Neural cell (in vitro differentiated cells): ENCODE measurements around the gene ADSL. TPM values are rescaled to one million over a fixed set of nuclear protein-coding genes. Genes with fewer than 3 reads are reported as not detected.

Experiments
- H2AFZ ChIP-seq: fragments of 200-600, 300-800 bp; sonication (generic), shearing (Covaris generic); 2 replicates; pipeline ENCODE4 v1.6.0; 2014; ENCODE audit warnings: low read depth, mild to moderate bottlenecking, antibody characterized with exemption, low read length, moderate library complexity
- H3F3A ChIP-seq: fragments of 200-600 bp; shearing (Covaris generic); 2 replicates; pipeline ENCODE4 v1.6.1; 2016; ENCODE audit warnings: mild to moderate bottlenecking, moderate library complexity, mixed read lengths, antibody characterized with exemption, low read length; ENCODE audit not compliant: insufficient read depth, poor library complexity, severe bottlenecking
- H3K27ac ChIP-seq: fragments of 200-600, 300-800 bp; sonication (generic), shearing (Covaris generic); 2 replicates; pipeline ENCODE4 v1.5.1; 2014; ENCODE audit warnings: mild to moderate bottlenecking, low read length, moderate library complexity
- H3K27me3 ChIP-seq: fragments of 300-800, 200-600 bp; sonication (generic), shearing (Covaris generic); 2 replicates; pipeline ENCODE4 v1.6.0; 2014; ENCODE audit warnings: mild to moderate bottlenecking, low read depth, low read length, moderate library complexity; ENCODE audit not compliant: insufficient read depth
- H3K36me3 ChIP-seq: fragments of 300-800, 200-600 bp; sonication (generic), shearing (Covaris generic); 2 replicates; pipeline ENCODE4 v1.5.1; 2014; ENCODE audit warnings: mild to moderate bottlenecking, antibody characterized with exemption, low read length, moderate library complexity; ENCODE audit not compliant: insufficient read depth
- H3K4me2 ChIP-seq: fragments of 300-800, 200-600 bp; sonication (generic), shearing (Covaris generic); 2 replicates; pipeline ENCODE4 v1.6.0; 2014; ENCODE audit warnings: mild to moderate bottlenecking, low read length
- H3K4me3 ChIP-seq: fragments of 300-800, 200-600 bp; sonication (generic), shearing (Covaris generic); 2 replicates; pipeline ENCODE4 v1.5.1; 2014; ENCODE audit warnings: mild to moderate bottlenecking, low read length, moderate library complexity
- H3K79me2 ChIP-seq: fragments of 200-600 bp; shearing (Covaris generic); replicated peaks from 2 replicates; pipeline ENCODE4 v1.6.0; 2014; ENCODE audit warnings: mild to moderate bottlenecking, low read length, moderate library complexity; ENCODE audit not compliant: insufficient read depth
- H3K9ac ChIP-seq: fragments of 300-800, 200-600 bp; sonication (generic), shearing (Covaris generic); 2 replicates; pipeline ENCODE4 v1.6.1; 2016; ENCODE audit warnings: mild to moderate bottlenecking, low read length, mixed read lengths
- H3K9me2 ChIP-seq: fragments of 200-600 bp; shearing (Covaris generic); 2 replicates; pipeline ENCODE4 v1.6.1; 2016; ENCODE audit warnings: mild to moderate bottlenecking, low read length, mixed read lengths; ENCODE audit not compliant: insufficient read depth
- H3K9me3 ChIP-seq: fragments of 200-600, 300-800 bp; sonication (generic), shearing (Covaris generic); 2 replicates; pipeline ENCODE4 v1.6.1; 2016; ENCODE audit warnings: mild to moderate bottlenecking, mixed run types, low read length, moderate library complexity, mixed read lengths
- H4K20me1 ChIP-seq: fragments of 200-600 bp; shearing (Covaris generic); 2 replicates; pipeline ENCODE4 v1.6.1; 2016; ENCODE audit warnings: mild to moderate bottlenecking, mixed run types; ENCODE audit not compliant: insufficient read depth
- CTCF ChIP-seq: fragments of 450-650 bp; IDR thresholded peaks from 2 replicates; pipeline ENCODE4 v1.5.1; 2014; ENCODE audit warnings: antibody characterized with exemption, mild to moderate bottlenecking, moderate library complexity; ENCODE audit not compliant: poor library complexity, severe bottlenecking
- EP300 ChIP-seq: fragments of 450-650 bp; conservative IDR thresholded peaks from 2 replicates; pipeline ENCODE4 v1.6.1; 2014; ENCODE audit warnings: antibody characterized with exemption, mild to moderate bottlenecking, moderate library complexity; ENCODE audit not compliant: poor library complexity, severe bottlenecking
- EZH2 ChIP-seq: fragments of 200-600, 300-800 bp; shearing (Covaris generic), sonication (generic); IDR thresholded peaks from 2 replicates; pipeline ENCODE4 v1.6.1; 2014; ENCODE audit warnings: antibody characterized with exemption, low read length, borderline replicate concordance, mild to moderate bottlenecking; ENCODE audit not compliant: insufficient read depth, poor library complexity, severe bottlenecking
- MXI1 ChIP-seq: fragments of 450-650 bp; conservative IDR thresholded peaks from 2 replicates; pipeline ENCODE4 v1.6.1; 2014; ENCODE audit warnings: antibody characterized with exemption, mild to moderate bottlenecking; ENCODE audit not compliant: poor library complexity, severe bottlenecking
- POLR2AphosphoS5 ChIP-seq: IDR thresholded peaks from 2 replicates; pipeline ENCODE4 v1.6.1; 2012
- RAD21 ChIP-seq: fragments of 450-650 bp; conservative IDR thresholded peaks from 2 replicates; pipeline ENCODE4 v1.6.1; 2014; ENCODE audit warnings: antibody characterized with exemption, mild to moderate bottlenecking, moderate library complexity
- REST ChIP-seq: IDR thresholded peaks from 2 replicates; pipeline ENCODE4 v1.6.1; 2012; ENCODE audit warnings: borderline replicate concordance
- SMC3 ChIP-seq: fragments of 450-650 bp; conservative IDR thresholded peaks from 2 replicates; pipeline ENCODE4 v1.6.1; 2014; ENCODE audit warnings: antibody characterized with exemption, mild to moderate bottlenecking, moderate library complexity; ENCODE audit not compliant: poor library complexity
- TAF1 ChIP-seq: IDR thresholded peaks from 2 replicates; pipeline ENCODE4 v1.6.1; 2012; ENCODE audit warnings: low read depth
- polyA plus RNA-seq: library from polyadenylated mRNA; depleted of rRNA; stranded (reverse); fragments of >200 nt; gene quantifications from 2 replicates; pipeline ENCODE4 v1.2.3, GENCODE V29; 2014

ADSL gene
- polyA plus RNA-seq, 1 donor from 2014 or later = 112 TPM

- Histone ChIP-seq H3K27ac (no peak overlapping the region), H3K9me2 (no peaks in the 10 kb centered on the region), H3K4me3 (no peak overlapping the region), H2AFZ (no peak overlapping the region), H3K9me3 (no peaks in the 10 kb centered on the region), H4K20me1 (no peaks in the 10 kb centered on the region), H3K79me2 (no peaks in the 10 kb centered on the region), H3K36me3 (no peaks in the 10 kb centered on the region), H3K4me2 (no peak overlapping the region), H3K9ac (no peak overlapping the region), H3F3A (no peaks in the 10 kb centered on the region), H3K27me3 (no peaks in the 10 kb centered on the region)
- no peak for TF ChIP-seq CTCF
- no peak for TF ChIP-seq SMC3
Observed at GRCh38 chr22:40409613-40410113, 63.4 kb downstream of the ADSL start.

- no peak overlapping the region for H2AFZ ChIP-seq
- no peak overlapping the region for H3K27ac ChIP-seq
- H3K36me3 ChIP-seq = no peaks in the 10 kb centered on the region
- H3K9ac ChIP-seq = no peak overlapping the region
- H3F3A ChIP-seq = no peaks in the 10 kb centered on the region
- H4K20me1 ChIP-seq = no peaks in the 10 kb centered on the region
- H3K9me2 ChIP-seq = no peaks in the 10 kb centered on the region
- TF ChIP-seq EP300 (no peak), SMC3 (no peak), TAF1 (no peak), EZH2 (no peak), MXI1 (no peak), CTCF (no peak), RAD21 (no peak), POLR2AphosphoS5 (no peak), REST (no peak)
- no peaks in the 10 kb centered on the region for H3K27me3 ChIP-seq
- no peak overlapping the region for H3K4me2 ChIP-seq
- H3K4me3 ChIP-seq = no peak overlapping the region
- no peaks in the 10 kb centered on the region for H3K79me2 ChIP-seq
- no peaks in the 10 kb centered on the region for H3K9me3 ChIP-seq
Observed at GRCh38 chr22:40410272-40410671, 64.0 kb downstream of the ADSL start.
